CD4-positive, CD25-positive, alpha-beta regulatory T cell (primary cell): ENCODE data around the gene SLC35A2. TPM values are rescaled to one million over a fixed set of nuclear protein-coding genes. Genes with fewer than 3 reads are reported as not detected.

Experiments
- ATAC-seq, 2 donors: fragments of 150-1000 bp; cut with Tn5 transposase; one replicate each; pipeline ENCODE4 v1.10.0; 2021; ENCODE audit warnings: low read depth in 2 of 2, moderate number of reproducible peaks in 2 of 2, moderate library complexity in 1 of 2
- DNase-seq, 3 donors: peaks; one replicate each; pipeline versions ENCODE4 v3.0.0 to v3.0.0-alpha.2; 2012 to 2022; ENCODE audit warnings: mixed read lengths in 1 of 3
- H3K27ac ChIP-seq: one replicate; pipeline ENCODE4 v1.7.0; 2013; ENCODE audit warnings: mild to moderate bottlenecking, low read length; ENCODE audit not compliant: insufficient read depth, poor library complexity, severe bottlenecking
- H3K27me3 ChIP-seq: one replicate; pipeline ENCODE4 v1.7.0; 2013; ENCODE audit warnings: low read length; ENCODE audit not compliant: control insufficient read depth, insufficient read depth
- H3K36me3 ChIP-seq: one replicate; pipeline ENCODE4 v1.7.0; 2013; ENCODE audit warnings: mild to moderate bottlenecking, low read length, moderate library complexity; ENCODE audit not compliant: control insufficient read depth, insufficient read depth
- H3K4me1 ChIP-seq: 2 replicates; pipeline ENCODE4 v1.7.0; 2013; ENCODE audit warnings: mild to moderate bottlenecking, low read length; ENCODE audit not compliant: insufficient read depth, control insufficient read depth, poor library complexity, severe bottlenecking
- H3K4me3 ChIP-seq: one replicate; pipeline ENCODE4 v1.7.0; 2013; ENCODE audit warnings: low read depth, mild to moderate bottlenecking, low read length, moderate library complexity
- H3K9me3 ChIP-seq, 2 experiments: 1 replicate in 1 of 2; 2 replicates in 1 of 2; pipeline ENCODE4 v1.7.0; 2013; ENCODE audit warnings: low read length in 2 of 2, mild to moderate bottlenecking in 1 of 2, moderate library complexity in 1 of 2; ENCODE audit not compliant: control insufficient read depth in 2 of 2
- H3K27ac Mint-ChIP-seq, 3 donors: one replicate each; pipeline ENCODE4 v1.8.0; 2020 to 2022; ENCODE audit warnings: mild to moderate bottlenecking in 3 of 3, mixed read lengths in 3 of 3, moderate library complexity in 2 of 3
- H3K27me3 Mint-ChIP-seq: one replicate; pipeline ENCODE4 v1.8.0; 2022; ENCODE audit warnings: mild to moderate bottlenecking, mixed read lengths
- H3K36me3 Mint-ChIP-seq: one replicate; pipeline ENCODE4 v1.8.0; 2020; ENCODE audit warnings: mixed read lengths
- H3K4me1 Mint-ChIP-seq, 4 donors: one replicate each; pipeline ENCODE4 v1.8.0; 2020 to 2022; ENCODE audit warnings: mixed read lengths in 4 of 4, mild to moderate bottlenecking in 1 of 4
- H3K4me3 Mint-ChIP-seq, 4 donors: one replicate each; pipeline ENCODE4 v1.8.0; 2020 to 2022; ENCODE audit warnings: mild to moderate bottlenecking in 4 of 4, mixed read lengths in 4 of 4, moderate library complexity in 3 of 4
- H3K9me3 Mint-ChIP-seq, 7 donors: one replicate each; pipeline ENCODE4 v1.8.0; 2020 to 2022; ENCODE audit warnings: mixed read lengths in 7 of 7, mild to moderate bottlenecking in 3 of 7, moderate library complexity in 2 of 7
- polyA plus RNA-seq, 4 donors: library from polyadenylated mRNA; unstranded; fragments of 300-500 nt; fragmentation: Illumina TruSeq; gene quantifications; one replicate each; pipeline ENCODE4 v1.2.3, GENCODE V29; 2021
- total RNA-seq: library from RNA; stranded (reverse); gene quantifications from one replicate; pipeline ENCODE4 v1.2.3, GENCODE V29; 2022

SLC35A2 gene
- total RNA-seq = 50.0 TPM
- 10 to 100 TPM in 2 of 4 donors, 1 to 10 TPM in 2; 7.4 to 13.8 (median 9.0) TPM for polyA plus RNA-seq

DNA sequence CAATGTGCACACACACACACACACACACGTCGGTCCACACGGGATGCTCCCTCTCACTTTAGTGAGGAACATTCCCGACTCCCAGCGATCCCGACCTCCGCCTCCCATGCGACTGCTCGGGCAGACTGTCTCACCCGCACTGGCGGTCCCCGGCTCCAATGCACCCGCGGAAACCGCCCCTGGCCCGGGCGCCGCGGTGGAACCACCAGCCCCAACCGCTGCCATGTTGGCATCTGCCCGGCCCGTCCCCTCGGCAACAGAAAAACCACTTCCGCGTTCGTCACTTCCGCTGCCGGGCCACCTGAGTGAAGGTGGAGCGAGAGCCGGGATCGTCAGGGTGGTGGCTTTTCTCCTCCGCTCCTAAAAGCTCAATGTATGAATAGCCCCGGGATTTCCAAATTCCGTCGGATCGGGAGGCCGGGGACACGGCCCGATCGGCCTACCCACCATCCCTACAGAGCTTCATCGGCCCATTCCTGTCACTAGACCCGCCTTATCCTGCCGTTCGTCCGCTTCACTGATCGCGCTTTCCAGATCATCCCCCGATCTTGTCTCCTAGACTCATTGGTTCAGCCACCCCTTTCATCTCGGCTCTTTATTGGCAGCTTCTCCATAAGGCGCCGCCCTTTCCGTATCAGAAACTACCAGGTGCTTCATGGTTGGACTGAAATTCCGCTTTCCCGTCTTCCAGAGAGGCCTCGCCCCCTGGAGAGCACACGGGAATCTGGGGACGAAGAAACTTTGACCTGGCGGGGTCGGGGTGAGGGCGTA is at the start of gene SLC35A2:
Gene SLC35A2, minus strand, starts transcription at position 235 of the 771 bp plus-strand sequence. Its CDS starts 10 bp downstream, at position 225.
- H3K27me3 ChIP-seq = no peaks in the 10 kb centered on the region
- Mint-ChIP-seq H3K36me3 (peaks cover 34% of the 10 kb centered on the region), H3K4me1 (peaks cover 0 to 57% (median 17%) of the 10 kb centered on the region in 4 donors), H3K27ac (peak within 1 kb of the TSS; percentile 89 to 97 (median 92)), H3K4me3 (peak within 1 kb of the TSS; percentile 88 to 97 (median 94)), H3K27me3 (peaks cover 11% of the 10 kb centered on the region), H3K9me3 (peaks cover 0 to 2% (median 0%) of the 10 kb centered on the region in 7 donors)
- no peaks in the 10 kb centered on the region for H3K9me3 ChIP-seq
- peak within 1 kb of the TSS; percentile 96 for H3K4me3 ChIP-seq
- DNase-seq (peak; percentile 85 to 91 (median 90)), ATAC-seq (peak; percentile 63 to 67)
- H3K36me3 ChIP-seq = peaks cover 39% of the 10 kb centered on the region
- H3K4me1 ChIP-seq = peaks cover 36% of the 10 kb centered on the region
- peak within 1 kb of the TSS; percentile 89 for H3K27ac ChIP-seq

DNA sequence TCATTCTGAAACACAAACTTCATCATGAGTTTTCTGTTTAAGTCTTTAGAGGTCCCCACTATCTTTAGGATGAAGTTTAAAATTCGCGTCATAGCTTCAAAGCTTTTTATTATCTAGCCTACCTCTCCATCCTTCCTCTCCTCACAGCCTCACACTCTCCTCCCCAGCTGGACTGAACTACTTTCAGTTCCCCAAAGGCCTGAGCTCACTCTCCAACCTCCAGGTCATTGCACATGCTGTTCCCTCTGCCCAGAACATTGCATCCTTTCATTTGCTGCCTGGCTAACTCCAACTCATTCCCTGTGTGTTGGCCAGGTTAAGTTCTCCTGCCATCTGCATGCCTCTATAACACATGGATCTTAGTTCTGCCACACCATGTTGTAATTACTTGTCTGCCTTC is 48.8 kb upstream of the SLC35A2 start:
- ATAC-seq (no peak), DNase-seq (no peak)
- no peaks in the 10 kb centered on the region for H3K36me3 Mint-ChIP-seq
- H3K4me1 ChIP-seq = peaks cover 21% of the 10 kb centered on the region
- H3K27ac Mint-ChIP-seq = peak overlapping the region in 1 of 3 donors; percentile 13
- no peaks in the 10 kb centered on the region for H3K9me3 Mint-ChIP-seq
- H3K4me3 Mint-ChIP-seq = peak overlapping the region; percentile 0 to 83 (median 60)
- H3K36me3 ChIP-seq = peaks cover 9% of the 10 kb centered on the region
- H3K27ac ChIP-seq = no peak overlapping the region
- H3K27me3 ChIP-seq = no peaks in the 10 kb centered on the region
- H3K27me3 Mint-ChIP-seq = peaks cover 18% of the 10 kb centered on the region
- H3K4me3 ChIP-seq = no peak overlapping the region
- peaks cover 0 to 27% (median 12%) of the 10 kb centered on the region in 4 donors for H3K4me1 Mint-ChIP-seq
- H3K9me3 ChIP-seq = no peaks in the 10 kb centered on the region

DNA sequence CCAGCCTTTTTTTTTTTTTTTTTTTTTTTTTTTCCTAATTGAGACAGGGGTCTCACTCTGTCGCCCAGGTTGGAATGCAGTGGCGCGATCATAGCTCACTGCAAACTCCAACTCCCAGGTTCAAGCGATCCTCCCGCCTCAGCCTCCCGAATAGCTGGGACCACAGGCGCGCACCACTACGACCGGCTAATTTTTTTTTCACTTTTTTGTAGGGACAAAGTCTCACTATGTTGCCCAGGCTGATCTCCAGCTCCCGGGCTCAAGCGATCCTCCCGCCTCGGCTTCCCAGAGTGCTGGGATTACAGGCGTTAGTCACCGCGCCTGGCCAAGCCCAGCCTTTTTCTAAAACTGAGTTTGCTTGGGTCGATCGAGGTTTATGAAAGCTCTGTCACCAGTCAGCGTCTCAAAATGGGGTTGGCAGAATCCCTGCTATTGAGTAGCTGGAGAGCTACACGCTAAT is 47.2 kb upstream of the SLC35A2 start:
- H3K4me3 ChIP-seq = peak overlapping the region; percentile 72
- H3K36me3 ChIP-seq = peaks cover 14% of the 10 kb centered on the region
- Mint-ChIP-seq H3K4me1 (peaks cover 0 to 42% (median 23%) of the 10 kb centered on the region in 4 donors), H3K36me3 (peaks cover 3% of the 10 kb centered on the region), H3K27me3 (peaks cover 18% of the 10 kb centered on the region), H3K27ac (peak overlapping the region; percentile 92 to 100 (median 100)), H3K4me3 (peak overlapping the region; percentile 94 to 99 (median 98)), H3K9me3 (no peaks in the 10 kb centered on the region)
- H3K27me3 ChIP-seq = no peaks in the 10 kb centered on the region
- DNase-seq (peak in 1 of 3 donors; percentile 42), ATAC-seq (no peak)
- peak overlapping the region; percentile 99 for H3K27ac ChIP-seq
- H3K9me3 ChIP-seq = no peaks in the 10 kb centered on the region
- peaks cover 37% of the 10 kb centered on the region for H3K4me1 ChIP-seq

DNA sequence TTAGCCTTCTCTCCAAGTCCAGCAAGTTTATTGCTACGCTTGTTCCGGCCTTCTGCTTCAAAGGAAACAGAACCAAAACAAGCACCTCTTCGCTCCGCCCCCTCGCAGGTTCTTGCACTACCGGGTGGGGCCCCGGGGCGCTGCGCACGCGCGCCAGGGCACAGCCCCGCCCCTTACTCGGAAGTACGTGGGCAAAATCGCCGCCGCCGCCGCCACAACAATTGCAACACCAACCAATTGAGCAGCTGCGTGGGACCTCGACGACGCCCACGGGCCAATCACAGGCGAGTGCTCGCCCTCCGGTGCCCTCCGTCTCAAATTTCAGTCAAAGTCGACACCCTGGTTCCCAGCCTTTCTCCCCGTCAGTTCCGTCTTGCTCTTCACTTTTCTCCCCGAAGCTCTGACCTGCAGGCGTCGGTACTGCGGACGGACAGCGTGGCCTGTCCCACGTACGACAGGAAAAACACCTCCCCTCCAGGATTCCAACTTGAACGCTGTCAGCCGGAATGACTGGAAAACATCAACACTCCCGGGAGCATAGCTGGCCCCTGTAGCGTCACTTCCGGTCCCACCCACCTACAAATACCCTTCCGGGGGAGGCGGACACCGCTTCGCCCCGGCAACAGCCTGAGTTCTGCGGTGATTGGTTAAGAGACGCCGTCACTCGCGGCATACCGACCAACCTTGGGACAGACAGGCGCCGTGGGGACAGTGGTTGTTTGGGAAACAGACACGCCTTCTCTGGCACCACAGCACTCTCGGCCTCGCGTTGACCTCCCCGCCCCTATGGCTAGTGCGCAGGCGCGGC is 46.6 kb upstream of the SLC35A2 start:
- Histone ChIP-seq H3K27me3 (no peaks in the 10 kb centered on the region), H3K27ac (peak overlapping the region; percentile 99), H3K4me1 (peaks cover 43% of the 10 kb centered on the region), H3K36me3 (peaks cover 14% of the 10 kb centered on the region), H3K9me3 (no peaks in the 10 kb centered on the region), H3K4me3 (peak overlapping the region; percentile 79)
- Mint-ChIP-seq H3K27me3 (peaks cover 18% of the 10 kb centered on the region), H3K27ac (peak overlapping the region; percentile 92 to 100 (median 100)), H3K4me3 (peak overlapping the region; percentile 94 to 99 (median 98)), H3K4me1 (peaks cover 0 to 48% (median 26%) of the 10 kb centered on the region in 4 donors), H3K9me3 (no peaks in the 10 kb centered on the region), H3K36me3 (peaks cover 3% of the 10 kb centered on the region)
- DNase-seq = peak; percentile 91 to 96 (median 95)
- ATAC-seq = peak; percentile 81 to 86

DNA sequence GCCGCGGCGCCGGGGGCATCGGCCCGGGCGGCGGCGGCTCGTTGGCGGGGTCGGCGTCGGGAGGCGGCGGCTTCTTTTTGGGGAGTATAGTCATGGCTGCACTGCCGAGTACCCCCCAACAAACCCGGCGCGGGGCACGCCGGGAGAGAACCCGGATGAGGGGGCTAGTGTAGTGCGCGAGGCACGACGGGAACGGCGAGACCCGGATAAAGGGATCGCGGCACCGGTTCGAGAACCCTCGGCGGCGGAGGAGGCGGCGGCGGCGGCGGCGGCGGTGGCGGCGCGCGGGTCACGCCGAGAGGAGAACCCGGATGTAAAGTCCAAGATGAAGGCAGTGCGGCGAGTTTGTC is 46.0 kb upstream of the SLC35A2 start, which contains the start of gene OTUD5:
Gene OTUD5, minus strand, starts transcription at position 131 of the 350 bp plus-strand sequence. Its CDS starts 37 bp downstream, at position 94.
- DNase-seq = peak in 1 of 3 donors; percentile 73
- Mint-ChIP-seq H3K36me3 (peaks cover 3% of the 10 kb centered on the region), H3K27me3 (peaks cover 18% of the 10 kb centered on the region), H3K4me1 (peaks cover 0 to 54% (median 31%) of the 10 kb centered on the region in 4 donors), H3K4me3 (peak within 1 kb of the TSS; percentile 94 to 99 (median 98)), H3K27ac (peak within 1 kb of the TSS; percentile 92 to 100 (median 100)), H3K9me3 (no peaks in the 10 kb centered on the region)
- Histone ChIP-seq H3K9me3 (no peaks in the 10 kb centered on the region), H3K4me3 (peak within 1 kb of the TSS; percentile 84), H3K27me3 (no peaks in the 10 kb centered on the region), H3K36me3 (peaks cover 14% of the 10 kb centered on the region), H3K4me1 (peaks cover 49% of the 10 kb centered on the region), H3K27ac (peak within 1 kb of the TSS; percentile 99)
- ATAC-seq = peak; percentile 42 to 49

DNA sequence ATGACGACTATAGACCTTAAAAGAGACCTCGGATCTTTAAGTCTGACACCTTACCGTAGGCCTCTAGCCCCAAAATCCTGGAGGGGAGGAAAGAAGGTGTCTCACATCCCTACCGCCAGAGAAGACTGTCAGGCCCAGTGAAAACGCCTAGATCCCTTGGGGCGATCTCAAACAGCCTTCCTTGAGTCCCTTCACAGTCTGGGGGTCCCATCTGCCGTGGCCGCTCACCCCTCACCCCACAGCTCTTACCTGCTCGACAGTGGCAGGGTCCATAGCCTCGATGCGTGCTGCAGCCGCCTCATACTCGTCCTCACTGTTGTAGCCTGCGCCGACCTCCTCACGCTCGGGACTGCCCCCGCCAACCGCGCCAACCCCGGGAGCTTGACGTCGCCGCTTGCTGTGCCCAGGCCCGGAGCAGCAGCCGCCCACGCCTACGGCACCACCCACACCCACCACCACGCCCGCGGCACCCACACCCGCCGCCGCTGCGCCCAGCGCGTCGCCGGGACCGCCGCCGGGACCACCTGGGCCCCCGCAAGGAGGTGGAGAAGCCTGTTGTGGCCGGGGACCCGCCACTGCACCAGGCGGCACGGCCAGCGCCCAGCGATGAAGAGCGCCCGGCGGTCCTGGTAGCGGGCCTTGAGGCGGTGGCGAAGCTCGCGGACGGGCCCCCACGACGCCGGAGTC is 45.4 kb upstream of the SLC35A2 start:
- H3K4me1 Mint-ChIP-seq = peaks cover 0 to 59% (median 36%) of the 10 kb centered on the region in 4 donors
- H3K27me3 Mint-ChIP-seq = peaks cover 18% of the 10 kb centered on the region
- ATAC-seq (no peak), DNase-seq (peak; percentile 37 to 51 (median 46))
- Histone ChIP-seq H3K27me3 (no peaks in the 10 kb centered on the region), H3K9me3 (no peaks in the 10 kb centered on the region), H3K4me1 (peaks cover 55% of the 10 kb centered on the region), H3K36me3 (peaks cover 14% of the 10 kb centered on the region), H3K4me3 (peak overlapping the region; percentile 84), H3K27ac (peak overlapping the region; percentile 99)
- peaks cover 3% of the 10 kb centered on the region for H3K36me3 Mint-ChIP-seq
- H3K9me3 Mint-ChIP-seq = no peaks in the 10 kb centered on the region
- H3K27ac Mint-ChIP-seq = peak overlapping the region; percentile 85 to 91 (median 88)
- peak overlapping the region; percentile 84 to 93 (median 88) for H3K4me3 Mint-ChIP-seq

DNA sequence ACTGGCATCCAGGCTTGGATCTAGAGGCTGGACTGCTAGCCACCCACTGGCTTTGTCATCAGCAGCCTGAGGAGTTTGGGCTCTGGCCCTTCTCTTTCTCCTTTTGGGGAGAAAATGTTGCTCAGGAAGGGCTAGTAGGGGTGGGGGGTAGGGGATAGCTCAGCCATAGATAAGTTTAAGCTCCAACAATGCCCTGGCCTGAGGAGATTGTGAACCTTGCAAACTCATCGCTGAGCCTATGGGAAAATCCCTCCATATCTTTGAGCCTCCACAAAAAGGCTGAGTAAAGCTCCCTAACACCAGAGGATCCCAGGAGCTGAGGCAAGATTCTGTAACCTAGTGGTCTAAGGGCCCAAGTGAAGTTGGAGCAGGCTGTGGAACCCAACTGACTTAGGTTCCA is 37.1 kb upstream of the SLC35A2 start:
- Mint-ChIP-seq H3K27me3 (no peaks in the 10 kb centered on the region), H3K4me1 (peaks cover 16 to 65% (median 28%) of the 10 kb centered on the region in 4 donors), H3K27ac (no peak overlapping the region), H3K9me3 (no peaks in the 10 kb centered on the region), H3K36me3 (peaks cover 7% of the 10 kb centered on the region), H3K4me3 (no peak overlapping the region)
- peaks cover 41% of the 10 kb centered on the region for H3K4me1 ChIP-seq
- ATAC-seq = no peak
- no peaks in the 10 kb centered on the region for H3K27me3 ChIP-seq
- no peak overlapping the region for H3K4me3 ChIP-seq
- no peaks in the 10 kb centered on the region for H3K9me3 ChIP-seq
- no peaks in the 10 kb centered on the region for H3K36me3 ChIP-seq
- H3K27ac ChIP-seq = no peak overlapping the region
- DNase-seq = no peak
